ENCODE data around the gene PARD6A. TPM values are rescaled to one million over a fixed set of nuclear protein-coding genes. Genes with fewer than 3 reads are reported as not detected.

The PARD6A gene
- total RNA-seq, 1 experiment from 2014 or later: 7.1 TPM

DNA sequence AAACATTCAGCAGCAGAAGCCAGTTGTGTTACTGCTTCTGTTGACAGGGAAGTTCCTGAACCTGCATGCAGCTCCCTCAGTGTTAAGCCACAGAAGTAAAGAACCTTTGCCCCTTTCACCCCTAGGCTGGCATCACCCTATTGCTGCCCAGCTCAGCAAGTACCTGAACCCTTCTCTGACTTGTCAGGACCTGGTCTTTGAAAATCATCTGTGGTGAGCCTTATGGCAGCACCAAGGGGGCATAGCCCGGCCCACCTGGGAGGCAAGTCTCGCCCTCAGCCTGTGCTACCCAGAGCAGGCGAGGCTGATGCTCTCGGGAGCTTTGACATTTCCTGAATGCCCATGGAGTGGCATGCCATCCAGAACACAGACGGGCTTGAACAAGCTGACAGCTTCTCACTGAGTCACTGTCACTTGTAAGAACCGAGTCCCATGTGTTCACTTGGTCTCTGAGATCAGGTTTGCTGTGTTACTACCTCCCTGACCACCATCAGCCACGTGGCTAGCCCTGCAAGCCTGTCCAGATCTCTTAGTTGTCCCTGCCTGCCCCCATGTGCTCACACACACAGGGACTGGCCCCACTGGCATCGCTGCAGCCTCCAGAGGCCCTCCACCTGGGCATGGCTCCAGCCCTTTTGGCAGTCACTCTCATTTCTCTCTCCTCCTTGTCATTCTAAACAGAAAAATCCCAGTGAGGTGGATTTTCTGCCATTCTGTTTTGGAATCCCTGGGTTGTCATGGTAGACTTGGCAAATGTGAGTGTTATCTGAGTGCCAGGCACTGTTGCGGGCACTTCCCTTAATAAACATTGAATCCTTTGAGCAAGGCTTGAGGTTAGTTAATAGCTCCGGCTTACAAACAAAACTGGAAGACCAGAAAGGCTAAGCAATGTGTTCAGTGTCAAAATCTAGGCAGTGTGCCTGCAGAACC lies 18.7 kb upstream of the PARD6A start:
- no peaks in the 10 kb centered on the region for H3K9me3 Mint-ChIP-seq (ENCODE audit: unreplicated experiment)
- Histone ChIP-seq H3K36me3 (ENCODE audit: control insufficient read depth, insufficient read depth, low read length) (peaks cover 1% of the 10 kb centered on the region; the same call in 1 of the 2 replicates), H3K4me3 (ENCODE audit: low read depth, low read length) (no peak overlapping the region), H3K27me3 (replicated peaks; ENCODE audit: control insufficient read depth, insufficient read depth, low read length) (no peaks in the 10 kb centered on the region), H3K9me3 (no peaks in the 10 kb centered on the region), H3K4me1 (peaks cover 4% of the 10 kb centered on the region; the same call in 1 of the 2 replicates)
- no peaks in the 10 kb centered on the region for H3K4me1 Mint-ChIP-seq (ENCODE audit: low read depth, unreplicated experiment)
- BruUV-seq (replicated peaks): no TSS peak
- no peak overlapping the region for H3K27ac Mint-ChIP-seq (ENCODE audit: unreplicated experiment)
- H3K36me3 Mint-ChIP-seq (ENCODE audit: insufficient read depth, unreplicated experiment): peaks cover 44% of the 10 kb centered on the region
- DNase-seq: no peak
- ChIA-PET CTCF (interaction anchor here (0.6 to 5.8 kb wide), 3 partner anchors 95 to 765 kb away, joined by 3 to 45 read pairs (median 6); no protein-coding TSS in a partner anchor), POLR2A (no interaction called here)
- intact Hi-C loops (cut with micrococcal nuclease; ENCODE audit: unreplicated experiment): no loop called here
- TF ChIP-seq, protein P1, sequence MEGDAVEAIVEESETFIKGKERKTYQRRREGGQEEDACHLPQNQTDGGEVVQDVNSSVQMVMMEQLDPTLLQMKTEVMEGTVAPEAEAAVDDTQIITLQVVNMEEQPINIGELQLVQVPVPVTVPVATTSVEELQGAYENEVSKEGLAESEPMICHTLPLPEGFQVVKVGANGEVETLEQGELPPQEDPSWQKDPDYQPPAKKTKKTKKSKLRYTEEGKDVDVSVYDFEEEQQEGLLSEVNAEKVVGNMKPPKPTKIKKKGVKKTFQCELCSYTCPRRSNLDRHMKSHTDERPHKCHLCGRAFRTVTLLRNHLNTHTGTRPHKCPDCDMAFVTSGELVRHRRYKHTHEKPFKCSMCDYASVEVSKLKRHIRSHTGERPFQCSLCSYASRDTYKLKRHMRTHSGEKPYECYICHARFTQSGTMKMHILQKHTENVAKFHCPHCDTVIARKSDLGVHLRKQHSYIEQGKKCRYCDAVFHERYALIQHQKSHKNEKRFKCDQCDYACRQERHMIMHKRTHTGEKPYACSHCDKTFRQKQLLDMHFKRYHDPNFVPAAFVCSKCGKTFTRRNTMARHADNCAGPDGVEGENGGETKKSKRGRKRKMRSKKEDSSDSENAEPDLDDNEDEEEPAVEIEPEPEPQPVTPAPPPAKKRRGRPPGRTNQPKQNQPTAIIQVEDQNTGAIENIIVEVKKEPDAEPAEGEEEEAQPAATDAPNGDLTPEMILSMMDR (IDR thresholded peaks at IDR 0.05; ENCODE audit: insufficient read depth in 1 of 2, low read depth in 1 of 2, low read length in 1 of 2, severe bottlenecking in 1 of 2, unreplicated experiment in 1 of 2): no peak
- H3K27me3 Mint-ChIP-seq (ENCODE audit: insufficient read depth, unreplicated experiment): no peaks in the 10 kb centered on the region
- no peak overlapping the region for H3K4me3 Mint-ChIP-seq (ENCODE audit: unreplicated experiment)

- Mint-ChIP-seq H3K27ac (ENCODE audit: unreplicated experiment) (no peak overlapping the region), H3K27me3 (ENCODE audit: insufficient read depth, unreplicated experiment) (no peaks in the 10 kb centered on the region), H3K4me3 (ENCODE audit: unreplicated experiment) (peak overlapping the region; percentile 60), H3K9me3 (ENCODE audit: unreplicated experiment) (no peaks in the 10 kb centered on the region), H3K4me1 (ENCODE audit: low read depth, unreplicated experiment) (no peaks in the 10 kb centered on the region), H3K36me3 (ENCODE audit: insufficient read depth, unreplicated experiment) (peaks cover 25% of the 10 kb centered on the region)
- Histone ChIP-seq H3K4me1 (peaks cover 4% of the 10 kb centered on the region; the same call in 1 of the 2 replicates), H3K27me3 (replicated peaks; ENCODE audit: control insufficient read depth, insufficient read depth, low read length) (no peaks in the 10 kb centered on the region), H3K4me3 (ENCODE audit: low read depth, low read length) (no peak overlapping the region), H3K36me3 (ENCODE audit: control insufficient read depth, insufficient read depth, low read length) (no peaks in the 10 kb centered on the region), H3K9me3 (no peaks in the 10 kb centered on the region)
- no TSS peak for BruUV-seq (replicated peaks)
- intact Hi-C loops (cut with micrococcal nuclease; ENCODE audit: unreplicated experiment): loop anchor here (1.0 to 2.0 kb wide), 3 partner anchors 81 to 123 kb away; partner anchors contain the start of gene CTCF
- DNase-seq: no peak
- TF ChIP-seq, protein P1 (IDR thresholded peaks at IDR 0.05; ENCODE audit: insufficient read depth in 1 of 2, low read depth in 1 of 2, low read length in 1 of 2, severe bottlenecking in 1 of 2, unreplicated experiment in 1 of 2): no peak
- POLR2A ChIA-PET: interaction anchor here (0.6 kb wide), 1 partner anchor 149 kb away, joined by 3 read pairs; no protein-coding TSS in a partner anchor
- CTCF ChIA-PET: interaction anchor here (1.2 to 5.8 kb wide), 5 partner anchors 16 to 123 kb away, joined by 4 to 46 read pairs (median 11); partner anchors contain the start of genes ACD, CTCF and PARD6A
Observed at GRCh38 chr16:67644038-67644437, 16.7 kb upstream of the PARD6A start.

GRCh38 chr16:67645397-67646121 lies 15.2 kb upstream of the PARD6A start:
- peaks cover 4% of the 10 kb centered on the region; the same call in 1 of the 2 replicates for H3K4me1 ChIP-seq
- TF ChIP-seq, protein P1 (IDR thresholded peaks at IDR 0.05; ENCODE audit: insufficient read depth in 1 of 2, low read depth in 1 of 2, low read length in 1 of 2, severe bottlenecking in 1 of 2, unreplicated experiment in 1 of 2): no peak
- H3K9me3 Mint-ChIP-seq (ENCODE audit: unreplicated experiment): no peaks in the 10 kb centered on the region
- H3K4me3 Mint-ChIP-seq (ENCODE audit: unreplicated experiment): peak overlapping the region; percentile 60
- DNase-seq: no peak
- no peaks in the 10 kb centered on the region for H3K27me3 Mint-ChIP-seq (ENCODE audit: insufficient read depth, unreplicated experiment)
- POLR2A ChIA-PET: no interaction called here
- peaks cover 14% of the 10 kb centered on the region for H3K36me3 Mint-ChIP-seq (ENCODE audit: insufficient read depth, unreplicated experiment)
- H3K27me3 ChIP-seq (replicated peaks; ENCODE audit: control insufficient read depth, insufficient read depth, low read length): no peaks in the 10 kb centered on the region
- H3K36me3 ChIP-seq (ENCODE audit: control insufficient read depth, insufficient read depth, low read length): no peaks in the 10 kb centered on the region
- H3K4me3 ChIP-seq (ENCODE audit: low read depth, low read length): peak overlapping the region; percentile 53
- intact Hi-C loops (cut with micrococcal nuclease; ENCODE audit: unreplicated experiment): loop anchor here (2.0 kb wide), 2 partner anchors 83 to 125 kb away; partner anchors contain the start of gene CTCF
- CTCF ChIA-PET: interaction anchor here (0.6 to 5.8 kb wide), 9 partner anchors 15 to 254 kb away, joined by 3 to 46 read pairs (median 5); partner anchors contain the start of genes ACD, ATP6V0D1, CTCF and PARD6A
- H3K27ac Mint-ChIP-seq (ENCODE audit: unreplicated experiment): no peak overlapping the region
- H3K9me3 ChIP-seq: no peaks in the 10 kb centered on the region
- TSS peak; percentile 19 for BruUV-seq (replicated peaks)
- H3K4me1 Mint-ChIP-seq (ENCODE audit: low read depth, unreplicated experiment): no peaks in the 10 kb centered on the region
